Fibroblast of skin of back (primary cell): ENCODE data around the gene FBXL12. TPM values are rescaled to one million over a fixed set of nuclear protein-coding genes. Genes with fewer than 3 reads are reported as not detected.
"Not testable (repeated sequence)": the region's sequence is repeated elsewhere in the genome, so short reads cannot be mapped to it uniquely, and the experiment has no call there.

ENCODE experiments used
- DNase-seq: peaks from one replicate; pipeline ENCODE4 v3.0.0-alpha.2; 2013
- polyA plus RNA-seq, 2 experiments: library from polyadenylated mRNA; unstranded; fragments of 120-200 nt; gene quantifications; one replicate each; pipeline ENCODE4 v1.2.1, GENCODE V29; 2013; ENCODE audit not compliant: insufficient read length in 2 of 2

Gene FBXL12, protein sequence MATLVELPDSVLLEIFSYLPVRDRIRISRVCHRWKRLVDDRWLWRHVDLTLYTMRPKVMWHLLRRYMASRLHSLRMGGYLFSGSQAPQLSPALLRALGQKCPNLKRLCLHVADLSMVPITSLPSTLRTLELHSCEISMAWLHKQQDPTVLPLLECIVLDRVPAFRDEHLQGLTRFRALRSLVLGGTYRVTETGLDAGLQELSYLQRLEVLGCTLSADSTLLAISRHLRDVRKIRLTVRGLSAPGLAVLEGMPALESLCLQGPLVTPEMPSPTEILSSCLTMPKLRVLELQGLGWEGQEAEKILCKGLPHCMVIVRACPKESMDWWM
- polyA plus RNA-seq (2013, experiment 1 of 2; ENCODE audit: insufficient read length): 22.9 TPM
- polyA plus RNA-seq (2013, experiment 2 of 2; ENCODE audit: insufficient read length): 18.9 TPM

DNA sequence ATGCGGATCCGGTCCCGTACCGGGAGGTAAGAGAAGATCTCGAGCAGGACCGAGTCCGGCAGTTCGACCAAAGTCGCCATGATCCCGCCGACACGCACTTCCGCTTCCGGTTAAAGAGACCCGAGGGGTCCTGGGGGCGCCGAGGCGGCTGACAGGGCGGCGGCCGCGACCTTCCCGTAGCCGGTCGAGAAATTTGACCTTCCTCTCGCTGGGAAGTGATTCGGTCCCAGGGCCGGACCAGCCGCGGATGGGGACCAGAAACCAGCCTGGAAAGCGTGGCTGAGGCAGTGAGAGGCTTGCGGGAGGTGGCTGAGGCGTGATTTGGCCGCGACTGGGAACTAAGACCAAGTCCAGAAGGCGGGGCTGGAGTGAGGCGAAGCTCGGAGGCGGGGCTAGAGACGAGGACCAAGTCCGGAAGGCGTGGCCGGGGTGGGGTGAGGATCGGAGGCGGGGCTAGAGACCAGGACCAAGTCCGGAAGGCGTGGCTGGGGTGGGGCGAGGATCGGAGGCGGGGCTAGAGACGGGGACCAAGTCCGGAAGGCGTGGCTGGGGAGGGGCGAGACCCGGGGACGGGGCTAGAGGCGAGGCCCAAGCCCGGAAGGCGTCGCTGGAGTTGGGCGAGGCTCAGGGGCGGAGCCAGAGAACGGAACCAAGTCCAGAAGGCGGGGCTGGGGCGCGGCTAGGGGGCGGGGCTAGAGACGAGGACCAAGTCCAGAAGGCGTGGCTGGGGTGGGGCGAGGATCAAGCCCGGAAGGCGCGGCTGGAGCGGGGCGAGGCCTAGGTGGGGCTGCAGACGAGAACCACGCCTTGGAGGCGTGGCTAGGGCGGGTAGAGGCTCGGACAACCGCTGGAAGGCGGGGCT lies at the start of gene FBXL12:
Gene FBXL12, minus strand, starts transcription at position 346 of the 862 bp plus-strand sequence. Its CDS starts 266 bp downstream, at position 80.
- DNase-seq: peak; percentile 98

DNA sequence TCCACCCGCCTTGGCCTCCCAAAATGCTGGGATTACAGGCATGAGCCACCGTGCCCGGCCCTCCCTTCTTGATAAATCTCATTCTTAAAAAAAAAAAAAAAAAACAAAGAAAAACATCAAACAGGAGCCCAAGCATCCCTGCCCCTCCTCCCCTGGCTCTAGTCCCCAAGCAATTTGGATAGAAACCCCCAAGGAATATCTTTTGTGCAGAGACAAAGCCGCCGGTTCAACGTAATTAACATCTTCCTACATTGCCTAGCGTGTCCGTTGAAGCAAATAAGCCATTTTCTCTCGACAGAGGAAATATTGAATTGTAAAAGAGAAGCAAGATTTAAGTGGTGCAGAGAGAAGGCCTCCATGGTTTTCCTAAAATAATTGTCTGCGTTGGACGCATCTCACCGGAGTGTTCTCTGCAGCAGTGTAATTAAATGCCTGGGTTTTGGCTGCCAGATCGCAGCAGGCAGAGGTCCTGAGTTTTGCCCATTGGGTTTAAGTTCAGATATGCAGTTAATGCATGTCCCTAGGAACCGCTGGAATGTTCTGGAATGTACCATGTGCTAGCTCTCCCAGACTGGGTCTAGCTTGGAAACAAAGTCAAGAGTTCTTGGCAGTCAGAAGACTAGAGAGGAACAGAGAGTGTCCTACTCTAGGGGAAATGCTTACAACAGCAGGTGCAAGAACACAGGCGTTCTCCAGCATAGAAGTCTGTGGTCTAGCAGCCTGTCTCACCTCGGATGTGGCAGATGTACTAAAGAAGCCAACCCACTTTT lies 47.0 kb upstream of the FBXL12 start:
- no peak for DNase-seq

DNA sequence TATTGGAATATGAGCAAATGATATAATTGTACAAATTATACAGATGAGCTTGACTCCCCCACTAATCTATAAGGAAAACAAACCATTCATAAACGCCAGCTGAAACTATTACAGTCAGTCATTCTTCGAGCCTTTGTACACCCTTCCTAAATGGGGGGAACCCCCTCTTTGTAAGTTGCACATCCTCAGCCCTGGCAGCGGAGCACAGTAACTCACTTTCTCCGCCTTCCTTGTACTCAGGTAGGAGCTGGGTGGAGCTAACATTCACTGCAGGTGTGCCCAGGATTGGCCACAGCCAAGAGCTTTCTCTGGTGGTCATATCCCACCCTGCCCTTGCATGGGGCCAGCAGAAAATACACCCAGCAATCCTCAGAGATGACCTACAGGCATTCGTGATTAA lies 44.9 kb upstream of the FBXL12 start:
- no peak for DNase-seq

DNA sequence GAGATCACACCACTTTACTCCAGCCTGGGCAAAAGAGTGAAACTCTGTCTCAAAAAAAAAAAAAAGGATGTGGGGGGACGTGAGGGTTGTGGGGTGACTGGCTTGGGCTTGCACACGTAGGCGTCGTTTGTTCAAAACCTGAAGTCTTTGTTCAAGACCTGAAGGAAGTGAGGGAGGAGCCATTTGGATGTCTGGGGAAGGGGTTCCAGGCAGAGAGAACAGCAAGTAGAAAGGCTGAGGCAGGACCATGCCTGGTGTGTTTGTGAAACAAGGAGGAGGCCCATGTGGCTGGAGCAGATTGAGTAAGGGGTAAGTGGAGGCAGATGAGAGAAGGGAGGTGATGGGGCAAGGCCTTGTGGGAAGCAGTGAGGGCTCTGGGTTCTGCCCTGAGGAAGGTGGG lies 44.1 kb upstream of the FBXL12 start:
- DNase-seq: no peak

DNA sequence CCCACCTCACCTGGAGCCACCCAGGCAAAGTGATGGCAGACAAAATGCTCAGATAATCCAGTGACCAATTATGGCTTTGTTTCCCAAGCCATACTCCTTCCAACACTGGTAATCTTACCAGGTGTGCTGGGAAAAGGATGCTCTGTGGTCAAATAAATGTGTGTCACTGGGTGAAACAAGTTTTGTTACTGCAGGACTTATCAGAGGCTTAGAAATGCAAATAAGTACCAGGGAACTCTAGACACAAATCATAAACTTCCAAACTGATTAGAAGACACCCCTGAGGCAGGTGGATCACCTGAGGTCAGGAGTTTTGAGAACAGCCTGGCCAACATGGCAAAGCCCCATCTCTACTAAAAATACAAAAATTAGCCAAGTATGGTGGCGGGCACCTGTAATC lies 42.6 kb upstream of the FBXL12 start:
- DNase-seq: no peak

DNA sequence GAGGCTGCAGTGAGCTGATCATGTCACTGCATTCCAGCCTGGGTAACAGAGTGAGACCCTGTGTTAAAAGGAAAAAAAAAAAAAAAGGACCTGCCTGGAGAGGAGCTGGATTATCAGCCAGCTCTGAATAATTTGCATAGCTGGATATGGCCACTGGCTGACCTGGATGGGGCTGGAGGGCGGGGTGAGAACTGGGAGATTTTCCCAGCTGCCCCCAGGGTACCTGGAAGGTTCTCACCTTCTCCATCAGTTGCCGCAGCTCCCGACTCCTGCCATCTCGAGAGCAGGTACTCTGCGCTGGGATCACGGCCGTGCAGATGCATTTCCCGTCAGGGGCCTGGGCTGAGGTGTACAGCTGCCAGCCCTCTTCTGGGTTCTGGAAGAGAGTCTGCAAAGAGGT lies 41.5 kb upstream of the FBXL12 start:
- DNase-seq: no peak

DNA sequence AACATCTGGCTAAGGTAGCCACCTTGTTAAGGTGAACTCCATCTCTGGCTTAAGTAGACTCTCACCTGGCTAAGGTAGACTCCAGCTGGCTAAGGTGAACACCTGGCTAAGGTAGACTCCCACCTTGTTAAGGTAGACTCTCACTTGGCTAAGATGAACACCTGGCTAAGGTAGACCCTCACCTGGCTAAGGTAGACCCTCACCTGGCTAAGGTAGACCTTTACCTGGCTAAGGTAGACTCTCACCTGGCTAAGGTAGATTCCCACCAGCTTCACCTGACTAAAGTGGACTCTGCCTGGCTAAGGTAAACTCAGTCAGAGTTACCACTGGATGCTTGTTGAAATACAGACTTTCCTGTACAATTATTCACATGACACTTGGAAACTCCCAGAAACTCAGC lies 39.9 kb upstream of the FBXL12 start:
- DNase-seq: no peak

DNA sequence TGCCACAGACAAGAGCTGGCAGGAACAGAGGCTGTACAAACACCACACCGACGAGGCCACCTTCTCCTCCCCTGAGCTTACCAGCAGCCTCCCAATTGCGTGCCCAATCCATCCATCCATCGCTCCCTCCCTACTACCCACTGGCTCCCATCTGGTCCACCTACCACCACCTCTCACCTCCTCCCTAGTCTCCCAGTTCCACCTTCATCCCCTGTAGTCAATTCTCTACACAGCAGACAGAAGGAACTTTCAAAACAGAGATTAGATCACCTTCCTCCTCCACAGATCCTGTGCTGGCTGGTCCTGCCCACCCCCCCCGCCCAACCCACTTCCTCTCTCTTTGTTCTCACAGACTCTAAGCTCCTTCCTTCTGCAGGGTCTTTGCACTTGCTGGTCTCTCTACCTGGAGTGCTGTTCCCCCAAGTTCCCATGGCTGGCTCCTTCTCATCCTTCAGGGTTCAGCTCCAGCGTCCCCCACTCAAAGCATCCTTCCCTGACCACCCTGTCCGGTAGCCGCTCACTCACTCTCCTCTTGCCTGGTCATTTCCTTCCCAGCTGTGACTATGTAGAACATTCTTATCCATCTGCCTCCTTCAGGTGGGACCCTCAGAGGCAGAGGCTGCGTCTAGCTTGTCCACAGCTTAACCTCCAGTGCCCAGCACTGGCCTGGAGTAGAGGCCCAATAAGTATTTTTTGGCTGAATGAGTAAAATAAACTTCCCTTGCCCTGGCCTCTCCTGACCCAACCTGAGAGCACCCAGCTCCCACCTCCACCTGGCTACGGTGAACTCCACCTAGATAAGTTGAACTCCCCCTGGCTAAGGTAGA lies 39.3 kb upstream of the FBXL12 start:
- DNase-seq: no peak

DNA sequence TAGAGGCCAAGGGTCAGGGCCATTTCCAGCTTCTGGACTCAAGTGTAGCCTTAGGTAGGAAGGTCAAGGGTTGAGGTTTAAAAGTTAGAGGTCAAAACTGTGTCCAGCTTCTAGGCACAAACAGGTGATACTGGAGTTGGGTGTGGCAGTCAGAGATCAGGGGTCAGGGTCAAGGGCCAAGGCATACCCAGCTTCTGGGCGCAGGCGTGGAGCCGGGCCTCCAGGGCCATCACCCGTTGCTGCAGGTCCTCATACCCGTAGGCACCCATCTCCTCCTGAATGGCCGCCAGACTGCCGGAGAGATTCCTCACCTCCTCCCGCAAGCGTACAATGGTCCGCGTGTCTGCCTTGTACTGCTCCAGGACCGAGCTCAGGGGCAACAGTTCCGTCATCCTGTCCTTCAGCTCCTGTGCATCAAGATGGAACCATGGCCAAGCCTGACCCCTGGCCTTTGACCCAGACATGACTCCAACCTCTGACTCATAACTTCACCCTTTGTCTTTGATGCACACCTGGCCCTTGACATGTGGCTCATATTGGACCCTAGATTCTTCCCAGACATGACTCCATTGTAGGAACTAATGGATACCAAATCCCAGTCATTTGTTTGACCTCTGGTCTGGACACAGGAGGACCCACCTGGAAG lies 38.3 kb upstream of the FBXL12 start:
- no peak for DNase-seq

DNA sequence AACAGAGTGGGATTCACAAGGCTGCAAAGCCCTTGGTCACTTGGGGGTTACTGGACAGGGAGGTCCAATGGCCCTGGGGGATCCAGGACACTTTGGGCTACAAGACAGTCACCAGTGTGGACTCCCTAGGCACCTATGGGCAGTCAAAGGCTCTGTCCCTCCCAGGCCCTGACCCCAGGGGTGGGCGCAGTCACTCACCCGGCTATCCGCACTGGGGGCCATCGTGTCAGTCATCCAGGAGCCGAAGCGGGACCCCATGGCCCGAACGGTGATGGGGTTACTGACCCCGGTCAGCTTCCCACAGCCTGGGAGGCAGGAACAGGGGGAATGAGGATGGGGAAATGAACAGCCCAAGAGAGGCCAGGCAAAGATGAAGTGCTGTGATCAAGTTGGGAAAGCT lies 37.7 kb upstream of the FBXL12 start:
- DNase-seq: no peak

DNA sequence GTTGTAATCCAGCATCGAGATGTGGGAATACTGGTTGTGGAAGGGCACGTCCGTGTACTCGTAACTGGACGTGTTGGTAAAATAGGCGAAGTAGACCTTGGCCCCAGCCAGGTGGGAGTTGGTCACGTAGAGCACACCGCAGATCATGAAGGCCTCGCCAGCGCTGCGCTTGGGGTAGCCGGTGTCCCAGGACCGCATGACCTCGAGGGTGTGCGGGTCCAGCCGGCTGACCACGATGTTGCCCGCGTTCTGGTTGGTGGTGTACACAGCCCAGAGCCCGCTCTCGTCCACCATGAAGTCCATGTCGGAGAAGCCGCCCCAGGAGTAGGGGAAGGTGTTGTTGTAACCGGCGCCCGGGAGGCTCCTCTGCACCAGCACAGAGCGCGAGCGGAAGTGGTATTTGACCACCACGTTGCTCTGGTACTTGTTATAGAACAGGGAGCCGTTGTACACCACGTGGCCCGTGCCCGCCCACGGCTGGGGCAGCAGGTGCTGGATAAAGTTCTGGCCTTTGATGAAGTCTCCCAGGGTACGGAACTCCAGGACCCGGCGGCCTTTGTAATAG lies 35.5 kb upstream of the FBXL12 start:
- DNase-seq: no peak

DNA sequence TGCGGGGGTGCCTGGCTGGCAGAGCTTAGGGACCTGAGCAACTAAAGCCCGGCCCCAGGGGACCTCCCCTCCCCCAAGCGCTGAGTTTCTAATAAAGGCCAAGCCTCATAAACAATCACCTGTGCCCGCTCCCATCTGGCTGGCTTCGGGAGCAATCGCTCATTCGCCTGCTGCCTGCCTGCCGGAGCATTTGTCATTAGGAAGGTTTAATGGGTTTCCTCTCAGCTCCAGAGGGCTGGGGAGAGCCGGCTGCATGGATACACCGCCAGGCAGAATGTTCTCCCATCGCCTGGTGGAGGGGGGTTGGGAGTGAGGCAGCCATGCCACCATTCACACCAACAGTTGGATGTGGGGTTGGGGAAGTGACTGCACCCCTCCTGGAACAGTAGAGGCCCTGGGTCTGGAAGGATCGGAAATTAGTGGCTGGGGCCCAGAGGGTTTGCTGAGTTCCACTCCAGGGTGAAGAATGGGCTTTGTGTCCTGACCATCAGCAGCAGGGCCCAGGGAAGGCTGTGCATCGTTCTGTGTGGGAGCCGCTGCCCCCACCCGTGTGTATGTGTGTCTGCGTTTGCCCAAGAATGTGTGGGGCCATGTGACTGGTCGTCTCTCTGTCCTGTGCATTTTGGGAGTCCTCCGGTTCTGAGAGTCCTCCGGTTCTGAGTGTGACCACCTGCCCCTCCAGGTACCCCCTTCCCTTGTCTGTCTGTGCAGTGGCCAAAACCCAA lies 31.5 kb upstream of the FBXL12 start:
- DNase-seq: no peak

DNA sequence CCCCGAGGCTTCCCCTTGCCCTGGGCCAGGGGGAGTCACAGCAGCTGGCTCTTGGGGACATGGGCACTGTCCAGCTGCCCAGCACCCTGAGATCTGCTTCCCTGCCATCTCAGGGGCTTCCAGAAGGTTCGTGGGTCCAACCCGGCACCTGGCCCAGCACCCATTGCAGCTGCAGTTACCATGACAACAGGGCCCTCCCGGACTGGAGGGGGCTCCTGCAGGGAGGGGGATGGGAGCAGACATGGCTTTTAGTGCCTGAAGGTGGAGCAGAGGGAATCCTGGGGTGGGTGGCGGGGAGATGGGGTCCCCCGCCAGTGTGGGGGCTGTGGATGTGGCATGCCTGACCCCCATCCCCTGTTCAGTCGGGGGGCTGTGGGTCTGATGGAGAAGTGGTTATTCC lies 30.9 kb upstream of the FBXL12 start:
- DNase-seq: no peak

DNA sequence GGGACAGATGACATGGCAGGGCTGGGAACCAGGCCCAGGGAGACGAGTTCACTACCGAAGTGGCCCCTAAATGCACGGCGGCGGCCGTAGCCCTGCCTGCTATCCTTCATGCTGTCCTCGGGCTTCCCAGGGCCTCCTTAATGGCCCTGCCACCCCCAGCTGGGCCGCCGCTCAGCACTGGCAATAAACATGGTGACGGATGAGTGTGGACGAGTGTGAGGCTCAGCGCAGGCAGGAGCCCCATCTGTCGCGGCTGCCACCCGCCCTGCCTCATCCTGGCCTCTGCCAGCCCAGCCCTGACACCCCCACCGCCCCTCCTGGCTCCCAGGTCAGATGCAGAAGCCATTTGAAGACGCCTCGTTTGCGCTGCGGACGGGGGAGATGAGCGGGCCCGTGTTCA lies 29.9 kb upstream of the FBXL12 start:
- no peak for DNase-seq

DNA sequence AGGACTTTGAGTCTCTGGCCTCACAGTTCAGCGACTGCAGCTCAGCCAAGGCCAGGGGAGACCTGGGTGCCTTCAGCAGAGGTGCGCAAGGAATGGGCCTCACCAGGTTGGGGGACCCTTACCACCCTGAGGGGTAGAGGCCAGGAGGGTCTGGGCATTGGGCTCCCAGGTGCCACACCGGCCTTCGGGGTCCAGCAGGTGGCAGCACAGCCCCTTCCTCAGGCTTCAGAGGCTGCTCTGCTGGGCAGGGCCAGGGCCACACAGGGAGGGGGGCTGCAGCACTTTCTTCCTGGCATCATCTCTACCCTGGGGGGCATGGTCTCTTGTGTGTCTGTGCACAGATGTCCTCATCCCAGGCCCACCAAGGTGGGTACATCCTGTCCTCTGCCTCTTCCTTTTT lies 29.2 kb upstream of the FBXL12 start:
- DNase-seq: no peak

DNA sequence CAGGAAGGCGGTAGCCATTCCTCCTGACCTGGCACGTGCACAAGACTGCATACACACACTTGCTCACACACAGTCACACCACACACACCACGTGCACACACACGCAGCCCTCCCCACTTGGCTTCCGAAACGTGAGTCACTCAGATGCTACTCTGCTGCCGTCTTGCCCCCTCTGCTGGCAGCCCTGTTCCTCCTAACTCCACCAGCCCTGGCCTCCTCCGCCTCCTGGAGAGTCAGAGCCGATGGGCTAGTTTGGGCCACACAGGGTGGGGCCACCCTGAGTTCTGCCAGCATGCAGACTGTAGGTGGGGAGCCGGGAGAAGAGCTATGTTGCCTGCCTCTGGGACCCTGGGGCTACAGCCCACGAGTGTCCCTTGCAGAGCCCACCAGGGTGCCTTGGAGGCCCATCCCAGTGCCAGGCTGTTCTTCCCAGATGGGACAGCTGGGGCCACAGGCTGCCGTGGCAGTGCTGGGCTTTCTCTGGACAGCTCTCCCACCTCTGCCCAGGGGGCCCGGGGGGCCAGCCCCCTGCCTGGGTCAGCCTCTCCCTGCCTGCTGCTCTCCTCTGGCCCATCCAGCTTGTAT lies 28.3 kb upstream of the FBXL12 start:
- peak; percentile 91 for DNase-seq

DNA sequence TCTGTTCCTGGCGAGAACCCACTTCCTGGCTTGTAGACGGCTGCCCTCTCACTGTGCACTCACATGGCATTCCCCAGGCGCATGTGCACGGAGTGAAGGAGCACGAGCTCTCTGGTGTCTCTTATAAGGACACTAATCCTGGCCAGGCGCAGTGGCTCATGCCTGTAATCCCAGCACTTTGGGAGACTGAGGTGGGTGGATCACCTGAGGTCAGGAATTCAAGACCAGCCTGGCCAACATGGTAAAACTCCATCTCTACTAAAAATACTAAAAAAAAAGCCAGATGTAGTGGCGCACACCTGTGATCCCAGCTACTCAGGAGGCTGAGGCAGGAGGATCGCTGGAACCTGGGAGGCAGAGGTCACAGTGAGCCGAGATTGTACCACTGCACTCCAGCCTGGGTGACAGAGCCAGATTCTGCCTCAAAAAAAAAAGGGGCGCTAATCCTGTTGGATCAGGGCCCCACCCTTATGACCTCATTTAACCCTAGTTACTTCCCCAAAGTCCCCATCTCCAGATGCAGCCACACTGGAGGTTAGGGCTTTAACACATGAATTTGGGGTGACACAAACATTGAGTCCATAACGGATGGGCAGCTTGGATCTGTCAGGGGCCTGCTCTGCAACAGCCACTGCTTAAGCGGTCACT lies 24.9 kb upstream of the FBXL12 start:
- not testable (repeated sequence) for DNase-seq

DNA sequence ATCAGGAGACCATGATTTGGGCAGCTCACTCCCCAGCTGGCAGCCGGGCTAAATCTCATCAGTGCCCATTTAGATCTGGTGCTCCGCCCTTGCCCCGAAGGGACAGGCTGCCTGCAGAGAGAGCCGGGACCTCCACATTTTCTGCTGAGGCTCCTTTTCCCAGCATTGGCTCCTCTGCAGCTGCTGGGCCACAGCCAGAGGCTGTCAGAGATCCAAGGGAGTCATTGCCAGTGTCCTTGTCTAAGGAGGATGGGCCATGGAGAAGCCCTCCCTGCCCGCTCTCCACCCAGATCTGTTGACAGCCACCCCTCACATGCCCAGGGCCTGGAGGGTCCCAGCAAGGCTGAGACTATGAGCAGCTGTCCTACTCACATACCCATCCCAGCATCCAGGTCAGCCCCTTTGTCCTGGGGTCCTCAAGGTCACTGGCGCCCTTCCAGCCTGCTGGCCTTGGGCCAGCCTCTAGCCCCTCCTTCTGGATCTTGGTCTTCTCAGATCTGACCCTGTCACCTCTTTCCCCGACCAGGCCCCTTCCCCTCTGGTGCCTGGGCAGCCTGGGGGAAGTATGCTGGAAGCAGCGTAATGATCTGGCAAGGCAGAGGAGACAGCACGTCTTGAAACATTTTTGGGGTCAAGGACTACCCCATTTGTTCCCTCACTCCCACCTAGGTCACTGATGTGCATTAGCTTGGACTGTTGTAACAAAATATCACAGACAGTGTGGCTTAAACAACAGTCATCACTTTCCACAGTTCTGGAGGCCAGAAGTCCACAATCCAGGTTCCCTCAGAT lies 24.2 kb upstream of the FBXL12 start:
- DNase-seq: no peak

DNA sequence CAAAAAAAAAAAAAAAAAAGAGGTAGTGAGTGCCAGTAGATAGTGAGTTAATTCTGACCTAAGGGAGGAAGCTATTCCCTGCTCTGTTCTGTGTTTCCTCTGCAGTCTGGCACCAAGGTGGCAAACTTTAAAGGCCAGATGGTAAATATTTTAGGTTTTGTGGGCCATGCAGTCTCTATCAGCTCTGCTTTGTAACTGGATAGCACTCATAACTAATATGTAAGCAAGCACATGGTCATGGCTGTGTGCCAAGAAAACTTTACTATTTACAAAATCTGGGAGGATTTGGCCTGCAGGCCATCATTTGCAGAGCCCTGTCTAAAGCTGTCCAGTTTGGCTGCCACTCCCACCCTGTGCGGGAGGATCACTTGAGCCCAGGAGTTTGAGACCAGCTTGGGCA lies 20.5 kb upstream of the FBXL12 start:
- no peak for DNase-seq
